Motor neuron (in vitro differentiated cells): Measurements from ENCODE around the gene ACADVL. TPM values are rescaled to one million over a fixed set of nuclear protein-coding genes. Genes with fewer than 3 reads are reported as not detected.
"Not testable (repeated sequence)": the region's sequence is repeated elsewhere in the genome, so short reads cannot be mapped to it uniquely, and the experiment has no call there.

ENCODE experiments used
- ATAC-seq, 8 experiments: fragments of 200-7000 bp; cut with Tn5 transposase; replicated peaks in 6 of 8; 2 replicates each; pipeline ENCODE4 v1.8.0; 2021; ENCODE audit warnings: mild to moderate bottlenecking in 8 of 8, moderate library complexity in 8 of 8
- H3K27ac ChIP-seq, 2 donors: fragments of 250-450 bp; sonication (Bioruptor Pico); 2 replicates each; pipeline ENCODE4 v1.9.0; 2021; ENCODE audit warnings: antibody characterized with exemption in 2 of 2, mild to moderate bottlenecking in 2 of 2, moderate library complexity in 1 of 2
- H3K4me1 ChIP-seq, 2 donors: fragments of 250-450 bp; sonication (Bioruptor Pico); replicated peaks in 1 of 2; 2 replicates each; pipeline ENCODE4 v1.6.1; 2021; ENCODE audit warnings: antibody characterized with exemption in 2 of 2, mild to moderate bottlenecking in 2 of 2, moderate library complexity in 1 of 2
- H3K4me3 ChIP-seq, 5 donors: fragments of 250-450 bp; sonication (Bioruptor Pico); 2 replicates each; pipeline ENCODE4 v1.9.0; 2021; ENCODE audit warnings: antibody characterized with exemption in 5 of 5, mild to moderate bottlenecking in 5 of 5, moderate library complexity in 4 of 5
- WGBS, 10 experiments: fragments of 450-650 bp; shearing (Covaris generic); methylation state at CpG; one replicate each; pipeline ENCODE4 v1.0.0; 2022; 5-methylcytosine and 5-hydroxymethylcytosine counted together
- in situ Hi-C, 9 experiments: fragments of 400-800 bp; cut with MboI; loops; one replicate each; pipeline ENCODE4 v1.15.0; 2021; ENCODE audit warnings: low sequenced_read_pairs in 9 of 9, low pct_unique_long_range_greater_than_20kb in 2 of 9; ENCODE audit not compliant: unreplicated experiment in 9 of 9
- total RNA-seq, 8 experiments: library from RNA; unstranded; fragments of 300-600 nt; gene quantifications; 2 replicates each; pipeline versions ENCODE4 v1.2.3 to v1.2.4, GENCODE V29; 2022

The ACADVL gene
- total RNA-seq, 8 experiments from 2014 or later: 77.7 to 513 (median 215) TPM

DNA sequence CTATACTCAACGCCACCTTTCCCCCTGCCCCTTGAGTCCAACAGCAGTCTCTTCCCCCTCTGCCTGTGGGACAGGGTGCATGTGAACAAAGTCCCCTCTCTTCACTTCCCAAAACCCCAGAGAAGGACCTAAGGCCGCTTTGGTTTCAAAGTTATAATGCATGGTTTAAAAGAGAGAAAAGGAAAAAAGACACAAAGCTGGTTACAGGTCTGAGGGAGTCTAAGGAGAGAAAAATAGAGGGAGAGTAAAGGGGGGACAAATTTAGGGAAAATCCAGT lies 23.7 kb downstream of the ACADVL start:
- Histone ChIP-seq H3K4me1 (peaks cover 6 to 10% of the 10 kb centered on the region in 2 donors), H3K4me3 (peak overlapping the region; percentile 96 to 100 (median 98)), H3K27ac (peak overlapping the region; percentile 98)
- in situ Hi-C loops: no loop called here
- no peak for ATAC-seq
- WGBS, 10 experiments: 0 to 100% (median 40%) methylated on average over 1 to 2 of the region's 2 CpGs; no CpG with 5 or more reads in 6 of the 10 experiments

DNA sequence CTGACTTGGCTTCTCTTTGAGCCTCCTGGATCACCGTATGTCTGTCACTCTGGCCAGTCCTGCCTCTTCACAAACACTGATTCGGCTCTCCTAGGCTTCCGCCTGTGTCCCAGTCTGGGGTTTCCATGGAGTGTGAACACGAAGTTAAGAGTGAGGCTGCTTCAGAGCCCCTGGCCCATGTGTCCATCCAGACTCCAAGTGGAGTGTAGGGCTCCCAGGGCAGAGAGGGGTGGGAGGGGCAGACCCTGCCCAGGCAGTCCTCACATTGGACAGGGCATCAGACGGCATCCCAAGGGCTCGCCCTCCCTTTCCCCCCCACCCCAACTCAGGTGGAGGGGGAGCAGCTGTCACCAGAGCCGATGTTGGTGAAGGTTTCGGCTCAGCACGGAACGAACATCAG lies 24.1 kb downstream of the ACADVL start:
- H3K27ac ChIP-seq, in situ Hi-C loops, ATAC-seq, H3K4me3 ChIP-seq: not testable (repeated sequence)
- WGBS, 10 experiments: 33 to 100% (median 67%) methylated on average over 1 to 3 of the region's 10 CpGs; no CpG with 5 or more reads in 5 of the 10 experiments
- peaks cover 6 to 12% of the 10 kb centered on the region in 2 donors for H3K4me1 ChIP-seq

DNA sequence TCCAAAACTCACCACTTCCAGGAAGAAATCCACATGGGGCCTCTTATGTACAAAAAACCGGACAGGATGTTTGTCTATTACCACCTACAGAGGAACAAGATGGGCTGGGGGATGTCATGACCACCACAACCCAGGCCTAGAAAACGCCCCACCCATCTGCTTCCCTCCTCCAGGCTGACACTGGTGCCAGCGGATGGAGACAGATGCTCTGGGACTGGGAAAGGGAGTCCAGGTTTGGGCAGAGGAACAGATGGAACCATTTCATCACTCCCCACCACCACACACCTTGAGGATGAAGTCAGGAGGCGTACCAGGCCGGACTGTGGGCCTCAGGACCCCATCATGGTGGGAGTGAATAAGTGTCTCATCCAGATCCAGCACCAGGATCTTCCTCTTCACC lies 27.0 kb downstream of the ACADVL start:
- 60 to 100% (median 100%) methylated on average over 1 to 3 of the region's 5 CpGs; no CpG with 5 or more reads in 6 of the 10 experiments for WGBS, 10 experiments
- Histone ChIP-seq H3K4me3 (no peak overlapping the region), H3K27ac (no peak overlapping the region), H3K4me1 (peaks cover 17 to 19% of the 10 kb centered on the region in 2 donors)
- in situ Hi-C loops: no loop called here
- no peak for ATAC-seq

DNA sequence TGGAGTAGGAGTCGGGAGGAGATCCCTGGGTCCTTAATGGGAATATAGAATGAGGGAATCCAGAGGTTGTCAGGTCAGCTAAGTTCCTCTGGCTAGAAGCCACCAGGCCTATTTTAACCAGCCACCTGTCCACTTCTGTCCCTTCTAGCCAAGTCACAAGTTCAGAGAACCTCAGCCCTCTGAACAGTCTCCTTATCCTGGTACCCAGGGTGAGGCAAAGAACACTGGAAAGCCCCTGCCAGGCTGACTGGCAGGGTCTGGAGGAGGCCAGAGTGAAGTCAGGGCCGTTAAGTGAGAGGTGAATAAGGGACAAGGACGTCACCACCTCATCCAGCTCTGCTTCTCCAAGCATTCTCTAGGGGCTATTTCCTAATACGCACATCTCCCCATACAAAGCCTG lies 29.1 kb downstream of the ACADVL start:
- no peak for ATAC-seq
- Histone ChIP-seq H3K4me3 (no peak overlapping the region), H3K27ac (no peak overlapping the region), H3K4me1 (peaks cover 18 to 23% of the 10 kb centered on the region in 2 donors)
- 46 to 100% (median 83%) methylated on average over 1 to 3 of the region's 4 CpGs; no CpG with 5 or more reads in 3 of the 10 experiments for WGBS, 10 experiments
- in situ Hi-C loops: no loop called here

DNA sequence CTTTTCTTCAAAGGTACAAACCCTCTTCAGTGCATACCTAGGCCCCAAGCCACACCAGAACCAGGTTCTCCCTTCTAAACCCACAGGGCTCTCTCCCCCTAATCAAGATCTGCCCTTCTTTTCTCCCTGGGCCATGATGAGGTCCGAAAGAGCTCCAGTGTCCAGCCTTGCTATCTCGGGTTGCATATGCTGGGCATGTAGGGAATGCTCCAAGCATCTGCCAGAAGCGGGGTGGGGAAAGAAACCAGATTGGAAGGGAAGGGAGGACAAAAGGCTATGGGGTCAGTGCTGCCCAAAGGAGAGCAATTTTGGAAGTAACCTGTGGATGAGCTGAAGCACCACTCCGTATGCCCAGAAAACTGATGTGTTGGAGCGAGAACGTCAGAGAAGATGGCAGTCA lies 29.5 kb downstream of the ACADVL start:
- Histone ChIP-seq H3K27ac (no peak overlapping the region), H3K4me1 (peaks cover 18 to 23% of the 10 kb centered on the region in 2 donors), H3K4me3 (no peak overlapping the region)
- WGBS, 10 experiments: 50 to 100% (median 89%) methylated on average over 2 to 6 of the region's 6 CpGs; no CpG with 5 or more reads in 3 of the 10 experiments
- no peak for ATAC-seq
- in situ Hi-C loops: no loop called here

DNA sequence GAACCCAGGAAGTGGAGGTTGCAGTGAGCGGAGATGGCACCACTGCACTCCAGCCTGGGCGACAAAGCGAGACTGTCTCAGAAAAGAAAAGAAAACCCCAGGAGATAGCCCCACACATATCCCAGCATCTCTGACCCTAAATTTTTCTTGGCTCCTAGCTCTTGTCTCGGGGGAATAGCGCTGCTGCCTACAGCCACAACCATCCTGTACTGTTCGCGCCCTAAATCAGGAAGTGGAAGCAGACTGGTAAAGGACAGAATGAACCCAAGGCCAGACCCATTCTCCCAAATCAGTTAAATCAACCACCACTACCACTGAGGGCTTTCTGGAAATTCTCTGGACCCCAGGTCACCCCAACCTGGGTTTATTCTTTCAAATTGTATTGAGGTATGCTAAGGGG lies 30.1 kb downstream of the ACADVL start:
- 80 to 100% (median 93%) methylated on average over 1 to 7 of the region's 7 CpGs; no CpG with 5 or more reads in 5 of the 10 experiments for WGBS, 10 experiments
- in situ Hi-C loops: no loop called here

DNA sequence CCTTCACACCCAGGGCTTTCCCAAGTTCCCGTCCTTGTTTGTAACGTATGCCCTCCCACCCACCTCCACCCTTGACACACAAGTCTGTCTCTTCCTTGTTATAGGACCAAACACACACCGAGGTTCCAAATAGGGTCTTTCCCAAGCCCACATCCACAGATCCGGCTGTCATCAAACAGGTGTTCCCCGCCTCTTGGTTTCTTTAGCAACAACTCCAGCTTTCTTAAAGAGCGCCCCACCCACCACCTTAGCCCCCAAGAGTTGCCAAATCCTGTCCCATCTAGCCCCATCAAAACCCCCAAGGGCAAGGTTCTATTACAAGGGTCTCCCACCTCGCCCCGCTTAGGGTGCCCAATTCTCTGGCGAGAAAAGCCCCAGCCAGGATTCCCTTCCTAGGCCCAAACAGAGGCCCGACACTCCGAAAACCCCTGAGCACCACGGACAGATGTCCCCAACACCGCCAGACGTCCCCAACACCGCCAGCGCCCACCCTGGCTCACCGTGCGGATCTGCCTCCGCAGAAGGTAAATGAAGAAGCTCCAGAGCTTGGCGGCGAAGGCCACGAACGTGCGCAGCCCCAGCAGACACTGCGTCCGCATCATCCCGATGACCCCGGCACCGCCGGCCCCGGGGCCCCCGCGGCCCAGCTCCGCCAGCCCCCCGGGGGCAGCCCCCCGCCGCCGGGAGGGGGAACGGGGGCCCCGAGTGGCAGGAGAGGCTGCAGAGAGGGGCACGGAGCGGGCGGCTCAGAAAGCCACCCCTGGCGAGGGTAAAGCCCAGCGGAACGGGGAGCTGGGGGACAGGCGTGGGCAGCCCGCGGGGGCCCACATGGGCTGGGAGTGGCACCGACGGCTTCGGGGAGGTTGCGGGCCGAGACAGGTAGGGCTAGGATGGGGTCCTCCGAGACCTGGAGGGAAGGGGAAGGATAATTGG lies 31.2 kb downstream of the ACADVL start:
- peaks cover 18 to 23% of the 10 kb centered on the region in 2 donors for H3K4me1 ChIP-seq
- peak overlapping the region; percentile 99 to 100 for H3K27ac ChIP-seq
- ATAC-seq: peak in 5 of 8 experiments; percentile 1 to 19 (median 5)
- peak overlapping the region; percentile 82 to 100 (median 95) for H3K4me3 ChIP-seq
- in situ Hi-C loops: no loop called here
- 0 to 20% (median 0%) methylated on average over 1 to 4 of the region's 55 CpGs; no CpG with 5 or more reads in 3 of the 10 experiments for WGBS, 10 experiments

More for the DNA sequence above, 30.1 kb downstream of the ACADVL start:
- H3K4me3 ChIP-seq: peak overlapping the region; percentile 82 to 100 (median 95)
- ATAC-seq: no peak
- H3K4me1 ChIP-seq: peaks cover 18 to 23% of the 10 kb centered on the region in 2 donors
- H3K27ac ChIP-seq: no peak overlapping the region

DNA sequence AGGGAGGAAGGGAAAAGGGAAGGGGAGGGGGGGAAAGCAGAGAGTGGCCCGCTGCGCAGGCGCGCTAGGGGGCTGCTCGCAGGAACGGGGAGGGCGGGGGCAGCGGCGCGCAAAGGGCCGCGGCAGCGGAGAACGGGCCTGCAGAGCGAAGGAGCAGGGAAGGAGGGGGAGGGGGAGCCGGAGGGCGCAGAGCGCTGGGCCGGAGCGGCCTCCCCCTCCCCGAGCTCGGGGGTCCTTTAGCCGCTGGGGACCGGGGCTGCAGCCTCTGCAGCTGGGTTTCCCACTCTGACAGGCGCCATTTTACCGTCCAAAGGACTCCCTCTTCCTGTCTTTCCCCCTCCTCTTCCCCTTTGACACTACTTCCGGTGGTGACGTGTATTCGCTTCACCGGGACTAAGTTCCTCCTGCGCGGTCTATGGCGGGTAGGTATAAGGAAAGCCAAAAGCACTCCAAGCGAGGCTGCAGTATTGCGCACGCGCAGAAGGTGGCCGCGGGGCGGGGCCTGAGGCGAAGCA lies 32.0 kb downstream of the ACADVL start, which contains the start of gene CTDNEP1:
TSS of gene CTDNEP1 (minus strand) at position 74 of the 515 bp plus-strand sequence. CDS start 438 bp downstream, outside the sequence.
- Histone ChIP-seq H3K4me3 (peak within 1 kb of the TSS; percentile 82 to 100 (median 95)), H3K27ac (peak within 1 kb of the TSS; percentile 99 to 100), H3K4me1 (peaks cover 18 to 23% of the 10 kb centered on the region in 2 donors)
- ATAC-seq: peak; percentile 90 to 96 (median 92)
- 0 to 2% methylated on average over 5 to 7 of the region's 41 CpGs; no CpG with 5 or more reads in 8 of the 10 experiments for WGBS, 10 experiments
- in situ Hi-C loops: no loop called here

DNA sequence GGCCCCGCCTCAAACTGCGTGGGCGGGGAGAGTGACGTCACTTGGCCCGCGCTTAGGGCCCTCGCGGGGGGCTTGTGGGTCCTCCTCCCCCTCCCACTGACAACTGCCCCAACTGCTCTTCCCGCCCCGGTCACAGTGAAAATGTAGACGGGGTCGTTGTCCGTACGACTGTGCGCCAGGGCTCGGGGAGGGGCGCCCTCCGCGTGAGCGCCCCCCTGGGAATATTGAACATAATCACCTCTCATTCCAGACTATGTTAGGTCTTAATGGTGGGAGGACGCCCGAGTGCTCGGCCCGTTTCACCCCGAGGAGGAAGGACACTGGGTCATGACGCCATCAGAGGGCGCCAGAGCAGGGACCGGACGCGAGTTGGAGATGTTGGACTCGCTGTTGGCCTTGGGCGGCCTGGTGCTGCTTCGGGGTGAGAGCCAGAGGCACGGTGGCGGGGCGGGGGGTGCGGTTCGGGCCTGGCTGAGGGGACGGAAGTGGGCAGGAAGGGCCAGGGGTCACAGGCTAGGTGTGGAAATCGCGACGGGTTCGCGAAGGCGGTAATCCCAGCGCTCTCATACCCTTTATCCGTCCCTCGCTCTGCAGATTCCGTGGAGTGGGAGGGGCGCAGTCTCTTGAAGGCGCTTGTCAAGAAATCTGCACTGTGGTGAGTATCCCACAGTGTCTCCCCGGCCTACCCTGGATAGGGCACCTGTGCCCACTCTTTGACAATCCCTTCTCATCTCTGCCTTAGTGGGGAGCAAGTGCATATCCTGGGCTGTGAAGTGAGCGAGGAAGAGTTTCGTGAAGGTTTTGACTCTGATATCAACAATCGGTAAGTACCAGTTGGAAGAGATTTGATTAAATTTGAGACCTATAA lies 32.7 kb downstream of the ACADVL start, which contains the start of gene ELP5:
TSS of gene ELP5 (plus strand) at position 40 of the 868 bp plus-strand sequence. CDS start at position 376, 336 bp downstream.
- H3K4me3 ChIP-seq: peak within 1 kb of the TSS; percentile 82 to 100 (median 95)
- WGBS, 10 experiments: 0 to 20% (median 5%) methylated on average over 1 to 8 of the region's 55 CpGs; no CpG with 5 or more reads in 1 of the 10 experiments
- H3K27ac ChIP-seq: peak within 1 kb of the TSS; percentile 99 to 100
- in situ Hi-C loops: no loop called here
- peak; percentile 73 to 79 (median 76) for ATAC-seq
- peaks cover 18 to 23% of the 10 kb centered on the region in 2 donors for H3K4me1 ChIP-seq

DNA sequence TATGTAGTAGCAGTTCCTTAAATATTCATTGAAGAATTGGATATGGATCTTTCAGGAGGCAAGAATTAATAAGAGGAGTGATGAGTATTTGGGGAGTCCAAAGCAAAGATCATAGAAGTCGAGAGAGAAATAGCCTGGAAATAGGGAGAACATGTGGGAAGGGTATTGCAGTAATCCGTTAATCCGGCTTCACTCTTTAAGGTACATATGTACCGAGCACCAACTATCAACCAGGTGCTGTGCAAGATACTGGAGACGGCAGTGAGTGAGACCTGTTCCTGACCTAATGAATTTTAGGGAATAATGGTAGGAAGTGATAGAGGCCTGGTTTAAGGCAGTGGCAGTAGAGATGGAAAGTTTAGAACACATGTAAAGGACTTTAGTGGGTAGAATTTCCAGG lies 33.3 kb downstream of the ACADVL start:
- peak overlapping the region; percentile 82 to 100 (median 95) for H3K4me3 ChIP-seq
- WGBS, 10 experiments: 14 to 80% (median 70%) methylated on average over 1 to 5 of the region's 5 CpGs; no CpG with 5 or more reads in 1 of the 10 experiments
- no peak for ATAC-seq
- H3K4me1 ChIP-seq: peaks cover 18 to 23% of the 10 kb centered on the region in 2 donors
- peak overlapping the region; percentile 99 to 100 for H3K27ac ChIP-seq
- in situ Hi-C loops: no loop called here

DNA sequence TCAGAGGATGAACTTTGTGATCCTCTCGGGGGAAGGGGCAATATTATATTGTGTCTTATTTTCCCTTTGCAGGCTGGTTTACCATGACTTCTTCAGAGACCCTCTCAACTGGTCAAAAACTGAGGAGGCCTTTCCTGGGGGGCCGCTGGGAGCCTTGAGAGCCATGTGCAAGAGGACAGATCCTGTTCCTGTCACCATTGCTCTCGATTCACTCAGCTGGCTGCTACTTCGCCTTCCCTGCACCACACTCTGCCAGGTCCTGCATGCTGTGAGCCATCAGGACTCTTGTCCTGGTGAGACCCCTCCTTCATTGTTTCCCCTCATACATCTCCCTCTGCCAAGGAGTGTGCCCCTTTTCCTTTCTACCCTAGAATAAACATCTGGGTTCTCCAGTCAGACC lies 34.8 kb downstream of the ACADVL start:
- Histone ChIP-seq H3K4me1 (peaks cover 13 to 16% of the 10 kb centered on the region in 2 donors), H3K4me3 (no peak overlapping the region), H3K27ac (no peak overlapping the region)
- ATAC-seq: no peak
- 63 to 100% (median 90%) methylated on average over 2 to 4 of the region's 4 CpGs for WGBS, 10 experiments
- in situ Hi-C loops: no loop called here

DNA sequence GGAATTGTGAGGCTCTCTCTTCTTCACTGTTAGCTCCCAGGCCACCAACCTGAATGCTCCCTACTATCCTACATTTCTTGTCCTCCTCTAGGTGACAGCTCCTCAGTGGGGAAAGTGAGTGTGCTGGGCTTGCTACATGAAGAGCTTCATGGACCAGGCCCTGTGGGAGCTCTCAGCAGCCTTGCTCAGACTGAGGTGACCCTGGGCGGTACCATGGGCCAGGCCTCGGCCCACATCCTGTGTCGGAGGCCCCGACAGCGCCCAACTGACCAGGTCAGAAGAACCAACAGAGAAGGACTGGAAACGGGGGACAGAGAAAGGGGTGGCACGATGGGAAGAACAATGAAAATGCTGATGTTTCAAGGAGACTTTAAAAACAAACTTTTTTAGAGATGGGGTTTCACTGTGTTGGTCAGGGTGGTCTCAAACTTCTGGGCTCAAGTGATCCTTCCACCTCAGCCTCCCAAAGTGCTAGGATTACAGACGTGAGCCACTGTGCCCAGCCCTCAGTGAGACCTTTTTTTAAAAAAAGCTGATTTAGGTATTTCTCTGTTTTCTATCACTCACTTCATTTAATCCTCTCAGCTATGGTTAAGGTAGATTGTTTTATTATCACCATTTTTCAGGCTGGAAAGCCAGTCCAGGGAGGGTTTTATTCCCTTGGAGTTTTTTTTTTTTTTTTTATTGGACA lies 37.2 kb downstream of the ACADVL start:
- Histone ChIP-seq H3K4me1 (peaks cover 7 to 14% of the 10 kb centered on the region in 2 donors), H3K4me3 (no peak overlapping the region), H3K27ac (no peak overlapping the region)
- 83 to 100% (median 100%) methylated on average over 1 to 3 of the region's 8 CpGs; no CpG with 5 or more reads in 3 of the 10 experiments for WGBS, 10 experiments
- in situ Hi-C loops: no loop called here
- ATAC-seq: no peak
